A549 (cell line): ENCODE data around the gene MYO15A.

Source experiments
- CBX2 ChIP-seq: fragments of 200-600 bp; sonication (generic); IDR thresholded peaks from 2 replicates; pipeline ENCODE4 v1.6.1; 2016; ENCODE audit warnings: low read depth, mild to moderate bottlenecking, borderline replicate concordance
- EP300 ChIP-seq, 2 experiments: fragments of >200 bp; sonication (Bioruptor Twin); formaldehyde crosslinking; IDR thresholded peaks; 2 replicates in 1 of 2; 3 replicates in 1 of 2; pipeline ENCODE4 v1.6.1; 2016 to 2017
- GATA3 ChIP-seq: IDR thresholded peaks from 2 replicates; pipeline ENCODE4 v1.6.1; 2012; ENCODE audit warnings: borderline replicate concordance
- HDAC2 ChIP-seq: fragments of 200-600 bp; sonication (generic); IDR thresholded peaks from 2 replicates; pipeline ENCODE4 v1.6.1; 2016
- POLR2A ChIP-seq: IDR thresholded peaks from 2 replicates; pipeline ENCODE4 v1.6.1; 2012; ENCODE audit warnings: mild to moderate bottlenecking, low read length
- RAD21 ChIP-seq, 2 experiments: fragments of >200 bp in 1 of 2; sonication (Bioruptor Twin) in 1 of 2; formaldehyde crosslinking in 1 of 2; IDR thresholded peaks in 1 of 2; conservative IDR thresholded peaks in 1 of 2; 2 replicates in 1 of 2; 3 replicates in 1 of 2; pipeline ENCODE4 v1.6.1; 2012 to 2018; ENCODE audit warnings: inconsistent platforms in 1 of 2
- RARB ChIP-seq: fragments of 250-450 bp; sonication (Bioruptor Pico); IDR thresholded peaks from 2 replicates; pipeline ENCODE4 v1.8.0; 2021; ENCODE audit warnings: mild to moderate bottlenecking, moderate library complexity
- RNF2 ChIP-seq: fragments of 200-600 bp; sonication (generic); IDR thresholded peaks from 2 replicates; pipeline ENCODE4 v1.6.1; 2016; ENCODE audit warnings: low read depth, mild to moderate bottlenecking, antibody characterized with exemption, moderate library complexity, borderline replicate concordance
- SMC3 ChIP-seq: fragments of >200 bp; sonication (Bioruptor Twin); formaldehyde crosslinking; IDR thresholded peaks from 3 replicates; pipeline ENCODE4 v1.6.1; 2018; ENCODE audit warnings: inconsistent platforms
- TF ChIP-seq, protein P1 (sequence below): fragments of >200 bp; sonication (Bioruptor Twin); formaldehyde crosslinking; IDR thresholded peaks from 3 replicates; pipeline ENCODE4 v1.5.1; 2016
- TF ChIP-seq, protein P2 (sequence below): fragments of 150-350 bp; IDR thresholded peaks from 2 replicates; pipeline ENCODE4 v1.6.1; 2014; ENCODE audit warnings: low read depth, mild to moderate bottlenecking, low read length
- TF ChIP-seq, protein P3 (sequence below): IDR thresholded peaks from 2 replicates; pipeline ENCODE4 v1.6.1; 2012

DNA sequence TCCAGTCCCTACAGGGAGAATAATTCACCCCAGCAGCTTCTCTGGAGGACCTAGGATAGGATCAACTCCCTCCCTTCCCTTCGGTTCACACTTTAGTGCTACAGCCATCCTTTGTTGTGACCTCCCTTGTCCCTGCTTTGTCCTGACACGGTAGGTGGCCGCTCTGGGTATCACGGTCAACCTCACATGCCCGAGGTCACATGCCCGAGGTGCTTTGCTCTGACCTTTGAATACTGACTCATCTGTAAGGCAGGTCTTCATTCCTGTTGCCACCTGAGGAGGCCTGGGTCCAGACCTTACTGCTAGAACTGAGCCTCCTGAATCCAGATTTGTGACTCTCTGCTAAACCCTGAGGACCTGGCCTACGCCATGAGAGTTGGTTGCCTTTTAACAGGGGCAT is 94.8 kb downstream of the MYO15A start:
- TF ChIP-seq RAD21 (conservative IDR thresholded peaks at IDR 0.05 in 1 of 2, IDR thresholded peaks at IDR 0.05 in 1 of 2): no peak
- TF ChIP-seq POLR2A: no peak
- no peak for TF ChIP-seq SMC3
- TF ChIP-seq, protein P1, sequence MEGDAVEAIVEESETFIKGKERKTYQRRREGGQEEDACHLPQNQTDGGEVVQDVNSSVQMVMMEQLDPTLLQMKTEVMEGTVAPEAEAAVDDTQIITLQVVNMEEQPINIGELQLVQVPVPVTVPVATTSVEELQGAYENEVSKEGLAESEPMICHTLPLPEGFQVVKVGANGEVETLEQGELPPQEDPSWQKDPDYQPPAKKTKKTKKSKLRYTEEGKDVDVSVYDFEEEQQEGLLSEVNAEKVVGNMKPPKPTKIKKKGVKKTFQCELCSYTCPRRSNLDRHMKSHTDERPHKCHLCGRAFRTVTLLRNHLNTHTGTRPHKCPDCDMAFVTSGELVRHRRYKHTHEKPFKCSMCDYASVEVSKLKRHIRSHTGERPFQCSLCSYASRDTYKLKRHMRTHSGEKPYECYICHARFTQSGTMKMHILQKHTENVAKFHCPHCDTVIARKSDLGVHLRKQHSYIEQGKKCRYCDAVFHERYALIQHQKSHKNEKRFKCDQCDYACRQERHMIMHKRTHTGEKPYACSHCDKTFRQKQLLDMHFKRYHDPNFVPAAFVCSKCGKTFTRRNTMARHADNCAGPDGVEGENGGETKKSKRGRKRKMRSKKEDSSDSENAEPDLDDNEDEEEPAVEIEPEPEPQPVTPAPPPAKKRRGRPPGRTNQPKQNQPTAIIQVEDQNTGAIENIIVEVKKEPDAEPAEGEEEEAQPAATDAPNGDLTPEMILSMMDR: no peak
- TF ChIP-seq HDAC2: no peak
- no peak for TF ChIP-seq EP300 (IDR thresholded peaks at IDR 0.05)
- no peak for TF ChIP-seq RNF2
- TF ChIP-seq GATA3: no peak
- no peak for TF ChIP-seq CBX2
- TF ChIP-seq, protein P2, sequence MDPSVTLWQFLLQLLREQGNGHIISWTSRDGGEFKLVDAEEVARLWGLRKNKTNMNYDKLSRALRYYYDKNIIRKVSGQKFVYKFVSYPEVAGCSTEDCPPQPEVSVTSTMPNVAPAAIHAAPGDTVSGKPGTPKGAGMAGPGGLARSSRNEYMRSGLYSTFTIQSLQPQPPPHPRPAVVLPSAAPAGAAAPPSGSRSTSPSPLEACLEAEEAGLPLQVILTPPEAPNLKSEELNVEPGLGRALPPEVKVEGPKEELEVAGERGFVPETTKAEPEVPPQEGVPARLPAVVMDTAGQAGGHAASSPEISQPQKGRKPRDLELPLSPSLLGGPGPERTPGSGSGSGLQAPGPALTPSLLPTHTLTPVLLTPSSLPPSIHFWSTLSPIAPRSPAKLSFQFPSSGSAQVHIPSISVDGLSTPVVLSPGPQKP: no peak
- TF ChIP-seq, protein P3, sequence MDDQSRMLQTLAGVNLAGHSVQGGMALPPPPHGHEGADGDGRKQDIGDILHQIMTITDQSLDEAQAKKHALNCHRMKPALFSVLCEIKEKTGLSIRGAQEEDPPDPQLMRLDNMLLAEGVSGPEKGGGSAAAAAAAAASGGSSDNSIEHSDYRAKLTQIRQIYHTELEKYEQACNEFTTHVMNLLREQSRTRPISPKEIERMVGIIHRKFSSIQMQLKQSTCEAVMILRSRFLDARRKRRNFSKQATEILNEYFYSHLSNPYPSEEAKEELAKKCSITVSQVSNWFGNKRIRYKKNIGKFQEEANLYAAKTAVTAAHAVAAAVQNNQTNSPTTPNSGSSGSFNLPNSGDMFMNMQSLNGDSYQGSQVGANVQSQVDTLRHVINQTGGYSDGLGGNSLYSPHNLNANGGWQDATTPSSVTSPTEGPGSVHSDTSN: no peak
- TF ChIP-seq RARB (CRISPR knock-in tag): no peak
